ENCODE results near the gene PCP4L1. TPM values are rescaled to one million over a fixed set of nuclear protein-coding genes. Genes with fewer than 3 reads are reported as not detected.
"Not testable (repeated sequence)": the region's sequence is repeated elsewhere in the genome, so short reads cannot be mapped to it uniquely, and the experiment has no call there.

Gene PCP4L1
- total RNA-seq, 1 donor from 2014 or later, result not detected

- Mint-ChIP-seq H3K4me1 (ENCODE audit: low read depth) (peaks cover 25% of the 10 kb centered on the region), H3K4me3 (ENCODE audit: low read depth) (peak overlapping the region; percentile 98), H3K27ac (peak overlapping the region; percentile 93), H3K36me3 (ENCODE audit: low read depth) (peaks cover 3% of the 10 kb centered on the region), H3K27me3 (ENCODE audit: low read depth) (peaks cover 2% of the 10 kb centered on the region), H3K9me3 (no peaks in the 10 kb centered on the region)
- DNase-seq (ENCODE audit: low spot score), result no peak
- intact Hi-C loops (cut with micrococcal nuclease), result loop anchor here (1.0 to 2.0 kb wide), 2 partner anchors 7 to 87 kb away; partner anchors contain the start of gene TOMM40L
Measured at GRCh38 chr1:161313554-161314200, 55.1 kb downstream of the PCP4L1 start.

GRCh38 chr1:161314201-161314981, 55.8 kb downstream of the PCP4L1 start, which contains the start of gene SDHC:
Gene SDHC (plus strand): TSS chr1:161314381. CDS start chr1:161314406, 25 bp downstream.
- Mint-ChIP-seq H3K36me3 (ENCODE audit: low read depth) (peaks cover 3% of the 10 kb centered on the region), H3K4me3 (ENCODE audit: low read depth) (peak within 1 kb of the TSS; percentile 98), H3K27ac (peak within 1 kb of the TSS; percentile 93), H3K9me3 (no peaks in the 10 kb centered on the region), H3K27me3 (ENCODE audit: low read depth) (peaks cover 2% of the 10 kb centered on the region), H3K4me1 (ENCODE audit: low read depth) (peaks cover 25% of the 10 kb centered on the region)
- DNase-seq (ENCODE audit: low spot score), result peak; percentile 85
- intact Hi-C loops (cut with micrococcal nuclease), result loop anchor here (1.0 to 2.0 kb wide), 2 partner anchors 8 to 88 kb away; partner anchors contain the start of gene TOMM40L

GRCh38 chr1:161315841-161316674, 57.5 kb downstream of the PCP4L1 start:
- not testable (repeated sequence) for H3K36me3 Mint-ChIP-seq (ENCODE audit: low read depth); H3K27me3 Mint-ChIP-seq (ENCODE audit: low read depth); DNase-seq (ENCODE audit: low spot score); H3K9me3 Mint-ChIP-seq; H3K27ac Mint-ChIP-seq
- Mint-ChIP-seq H3K4me1 (ENCODE audit: low read depth) (peaks cover 29% of the 10 kb centered on the region), H3K4me3 (ENCODE audit: low read depth) (peak overlapping the region; percentile 98)
- intact Hi-C loops (cut with micrococcal nuclease), result loop anchor here (2.0 kb wide), 1 partner anchor 89 kb away; the partner anchor contains the start of gene TOMM40L

GRCh38 chr1:161324020-161324419, 65.5 kb downstream of the PCP4L1 start:
- Mint-ChIP-seq H3K36me3 (ENCODE audit: low read depth) (peaks cover 33% of the 10 kb centered on the region), H3K27me3 (ENCODE audit: low read depth) (no peaks in the 10 kb centered on the region), H3K4me1 (ENCODE audit: low read depth) (peaks cover 7% of the 10 kb centered on the region), H3K27ac (no peak overlapping the region), H3K4me3 (ENCODE audit: low read depth) (no peak overlapping the region), H3K9me3 (no peaks in the 10 kb centered on the region)
- intact Hi-C loops (cut with micrococcal nuclease), result no loop called here
- no peak for DNase-seq (ENCODE audit: low spot score)

- no peak overlapping the region for H3K4me3 Mint-ChIP-seq (ENCODE audit: low read depth)
- intact Hi-C loops (cut with micrococcal nuclease), result no loop called here
- peaks cover 61% of the 10 kb centered on the region for H3K36me3 Mint-ChIP-seq (ENCODE audit: low read depth)
- H3K27me3 Mint-ChIP-seq (ENCODE audit: low read depth), result no peaks in the 10 kb centered on the region
- DNase-seq (ENCODE audit: low spot score), result no peak
- H3K27ac Mint-ChIP-seq, result no peak overlapping the region
- H3K4me1 Mint-ChIP-seq (ENCODE audit: low read depth), result peaks cover 3% of the 10 kb centered on the region
- H3K9me3 Mint-ChIP-seq, result no peaks in the 10 kb centered on the region
Measured at GRCh38 chr1:161330346-161330745, 71.8 kb downstream of the PCP4L1 start.

- Mint-ChIP-seq H3K27me3 (ENCODE audit: low read depth) (no peaks in the 10 kb centered on the region), H3K27ac (no peak overlapping the region), H3K36me3 (ENCODE audit: low read depth) (peaks cover 53% of the 10 kb centered on the region), H3K4me1 (ENCODE audit: low read depth) (peaks cover 3% of the 10 kb centered on the region), H3K4me3 (ENCODE audit: low read depth) (no peak overlapping the region), H3K9me3 (no peaks in the 10 kb centered on the region)
- intact Hi-C loops (cut with micrococcal nuclease), result no loop called here
- no peak for DNase-seq (ENCODE audit: low spot score)
Measured at GRCh38 chr1:161333166-161333565, 74.6 kb downstream of the PCP4L1 start.

Other genes starting within 250 kb of the PCP4L1 start
- 15.4 and 15.5 TPM in 2 replicates for gene F11R, start 237.6 kb upstream of the PCP4L1 start, total RNA-seq
- 49.0 and 49.1 TPM in 2 replicates for gene TSTD1, start 219.8 kb upstream of the PCP4L1 start, total RNA-seq
- gene USF1, start 212.8 kb upstream of the PCP4L1 start, total RNA-seq, result 49.1 and 53.2 TPM in 2 replicates
- gene ARHGAP30, start 188.9 kb upstream of the PCP4L1 start, total RNA-seq, result 161 and 170 TPM in 2 replicates
- gene NECTIN4, start 169.2 kb upstream of the PCP4L1 start, total RNA-seq, result 0.05 TPM in 1 of 2 replicates, not detected in the other
- not detected in 2 replicates for gene KLHDC9, start 160.4 kb upstream of the PCP4L1 start, total RNA-seq
- 138 and 139 TPM in 2 replicates for gene PFDN2, start 140.7 kb upstream of the PCP4L1 start, total RNA-seq
- gene NIT1, start 140.6 kb upstream of the PCP4L1 start, total RNA-seq, result 47.5 and 48.5 TPM in 2 replicates
- 37.5 and 40.3 TPM in 2 replicates for gene DEDD, start 126.1 kb upstream of the PCP4L1 start, total RNA-seq
- gene UFC1, start 104.8 kb upstream of the PCP4L1 start, total RNA-seq, result 91.5 and 91.8 TPM in 2 replicates
- 31.9 and 33.0 TPM in 2 replicates for gene USP21, start 99.2 kb upstream of the PCP4L1 start, total RNA-seq
- gene PPOX, start 92.3 kb upstream of the PCP4L1 start, total RNA-seq, result 35.6 and 36.5 TPM in 2 replicates
- gene B4GALT3, start 81.2 kb upstream of the PCP4L1 start, total RNA-seq, result 57.5 and 57.6 TPM in 2 replicates
- gene ADAMTS4, start 59.7 kb upstream of the PCP4L1 start, total RNA-seq, result 0.05 and 0.09 TPM in 2 replicates
- gene NDUFS2, start 56.4 kb upstream of the PCP4L1 start, total RNA-seq, result 79.0 and 91.5 TPM in 2 replicates
- 0.60 and 0.71 TPM in 2 replicates for gene FCER1G, start 43.5 kb upstream of the PCP4L1 start, total RNA-seq
- not detected in 2 replicates for gene APOA2, start 35.1 kb upstream of the PCP4L1 start, total RNA-seq
- gene TOMM40L, start 32.7 kb upstream of the PCP4L1 start, total RNA-seq, result 22.7 and 24.9 TPM in 2 replicates
- not detected in 2 replicates for gene NR1I3, start 20.5 kb upstream of the PCP4L1 start, total RNA-seq
- gene MPZ, start 51.2 kb downstream of the PCP4L1 start, total RNA-seq, result 4.0 TPM in 2 replicates
- gene SDHC, start 55.6 kb downstream of the PCP4L1 start, total RNA-seq, result 186 and 190 TPM in 2 replicates
- gene CFAP126, start 109.1 kb downstream of the PCP4L1 start, total RNA-seq, result not detected in 2 replicates
- gene FCGR2A, start 246.7 kb downstream of the PCP4L1 start, total RNA-seq, result 0.50 and 0.60 TPM in 2 replicates

Data from activated T-helper 2 cell treated with anti-CD3 and anti-CD28 coated beads, Interferon-gamma antibody, Interleukin-2, Interleukin-4, amounts not matched to agents 10 μg/mL and 5 μg/mL and 100 μg/mL, durations not matched to agents 14 hours and 24 hours and 36 hours (primary cell).